ENCODE measurements around the gene PCSK7. TPM values are rescaled to one million over a fixed set of nuclear protein-coding genes. Genes with fewer than 3 reads are reported as not detected.

The PCSK7 gene
- total and polyA plus RNA-seq, 2 of the 8 experiments (the other 6 are each of a cell fraction or from before 2014, with no cell fraction given) = 23.4 to 38.5 TPM

GRCh38 chr11:117194267-117194666 lies 37.6 kb downstream of the PCSK7 start:
- H3K9ac ChIP-seq (replicated peaks in 1 of 4; ENCODE audit: extremely low read depth in 1 of 4, low read depth in 3 of 4, low read length in 3 of 4) = no peak overlapping the region
- WGBS, 2 experiments (ENCODE audit: extremely low coverage in 1 of 2, insufficient coverage in 1 of 2, insufficient read length in 1 of 2, insufficient replicate concordance in 2 of 2, low coverage in 1 of 2, low lambda C conversion rate in 2 of 2, missing lambda C conversion rate in 1 of 2) = 89% methylated on average over 5 of the region's 5 CpGs; no CpG with 5 or more reads in 1 of the 2 experiments
- H3K18ac ChIP-seq (ENCODE audit: extremely low read depth, low read length) = no peak overlapping the region
- DNase-seq (ENCODE audit: low read depth in 1 of 2, low spot score in 2 of 2) (no peak), FAIRE-seq (no peak)
- H2BK20ac ChIP-seq (ENCODE audit: low read length) = no peak overlapping the region
- H2BK5ac ChIP-seq (ENCODE audit: low read depth, low read length) = no peak overlapping the region
- H2BK120ac ChIP-seq (replicated peaks; ENCODE audit: low read depth, low read length) = no peak overlapping the region
- no peak overlapping the region for H3K23ac ChIP-seq (ENCODE audit: insufficient read length)
- H2AK5ac ChIP-seq (ENCODE audit: low read depth, low read length) = no peak overlapping the region
- H3K4ac ChIP-seq (replicated peaks; ENCODE audit: insufficient read length, low read depth, low read length) = no peak overlapping the region
- no peaks in the 10 kb centered on the region for H3K79me2 ChIP-seq (ENCODE audit: control insufficient read depth in 1 of 2, insufficient read depth in 2 of 2, low read length in 2 of 2)
- H3K23me2 ChIP-seq (ENCODE audit: low read depth, low read length) = peaks cover under 1% of the 10 kb centered on the region; the same call in 1 of the 2 replicates
- no peak overlapping the region for H2AFZ ChIP-seq (ENCODE audit: low read length)
- no peak overlapping the region for H4K5ac ChIP-seq (ENCODE audit: insufficient read length, low read depth, low read length)
- H3K4me2 ChIP-seq (ENCODE audit: insufficient read depth in 1 of 2, low read depth in 2 of 2, low read length in 2 of 2) = no peak overlapping the region
- CTCF ChIA-PET (ENCODE audit: partially characterized antibody) = interaction anchor here (1.6 to 18.7 kb wide), 4 partner anchors 9 to 28 kb away, joined by 3 to 449 read pairs (median 129); partner anchors contain the start of genes PCSK7, RNF214 and SIDT2
- H3K4me3 ChIP-seq (ENCODE audit: extremely low read depth in 1 of 4, insufficient read depth in 2 of 4, low read depth in 3 of 4, low read length in 4 of 4) = no peak overlapping the region
- H3K4me1 ChIP-seq (replicated peaks in 1 of 4; ENCODE audit: control insufficient read depth in 3 of 4, insufficient read depth in 4 of 4, low read length in 3 of 4) = peaks cover 7 to 11% (median 9%) of the 10 kb centered on the region in 4 experiments
- POLR2A ChIA-PET (ENCODE audit: partially characterized antibody) = interaction anchor here (0.6 to 2.3 kb wide), 10 partner anchors 9 to 151 kb away, joined by 3 to 10 read pairs (median 4); no protein-coding TSS in a partner anchor
- H3K36me3 ChIP-seq (ENCODE audit: control insufficient read depth in 2 of 4, insufficient read depth in 4 of 4, low read length in 3 of 4) = peaks cover 0 to 10% (median 0%) of the 10 kb centered on the region in 4 experiments; a peak in 2 of 8 replicates
- H4K91ac ChIP-seq (replicated peaks; ENCODE audit: insufficient read length, low read length) = no peak overlapping the region
- H3K56ac ChIP-seq (replicated peaks; ENCODE audit: insufficient read length, low read depth, low read length) = no peak overlapping the region
- no peak overlapping the region for H3K27ac ChIP-seq (ENCODE audit: low read depth, low read length)
- H3K9me3 ChIP-seq (ENCODE audit: insufficient read depth in 2 of 2, low read depth in 1 of 2, low read length in 1 of 2) = no peaks in the 10 kb centered on the region
- no peaks in the 10 kb centered on the region for H3K27me3 ChIP-seq (replicated peaks in 1 of 4; ENCODE audit: control insufficient read depth in 3 of 4, extremely low read depth in 1 of 4, insufficient read depth in 3 of 4, low read length in 3 of 4)
- no peak overlapping the region for H3K14ac ChIP-seq (ENCODE audit: insufficient read length)
- H2BK12ac ChIP-seq (ENCODE audit: low read depth, low read length) = no peak overlapping the region
- H3K79me1 ChIP-seq (ENCODE audit: low read depth, low read length) = no peaks in the 10 kb centered on the region
- H4K8ac ChIP-seq (ENCODE audit: extremely low read depth, insufficient read depth, low read length) = peak overlapping the region; percentile 57; the same call in 1 of the 2 replicates
- H2BK15ac ChIP-seq (ENCODE audit: low read length) = no peak overlapping the region
- H4K20me1 ChIP-seq (replicated peaks in 1 of 2; ENCODE audit: control insufficient read depth in 1 of 2, insufficient read depth in 2 of 2, low read length in 2 of 2) = peaks cover 2% of the 10 kb centered on the region in 2 experiments
- no peak for TF ChIP-seq BCL11A (IDR thresholded peaks at IDR 0.05; ENCODE audit: low read depth in 2 of 2, low read length in 2 of 2)
- TF ChIP-seq USF2 (IDR thresholded peaks at IDR 0.05; ENCODE audit: low read length) = no peak
- TF ChIP-seq NRF1 (IDR thresholded peaks at IDR 0.05; ENCODE audit: low read depth, low read length) = no peak
- no peak for TF ChIP-seq CHD2 (IDR thresholded peaks at IDR 0.05; ENCODE audit: low read length)

Data from H1 (cell line).